SKM-1 treated with dmso at 0.1 percent for 144 hours (cell line): Measurements from ENCODE around the gene ZRANB3.
"Not testable (repeated sequence)": the region's sequence is repeated elsewhere in the genome, so short reads cannot be mapped to it uniquely, and the experiment has no call there.

Source experiments
- DNase-seq: peaks from one replicate; lab custom pipeline; 2025; ENCODE audit not compliant: unreplicated experiment; lab: John Stamatoyannopoulos, UW

ZRANB3 gene

DNA sequence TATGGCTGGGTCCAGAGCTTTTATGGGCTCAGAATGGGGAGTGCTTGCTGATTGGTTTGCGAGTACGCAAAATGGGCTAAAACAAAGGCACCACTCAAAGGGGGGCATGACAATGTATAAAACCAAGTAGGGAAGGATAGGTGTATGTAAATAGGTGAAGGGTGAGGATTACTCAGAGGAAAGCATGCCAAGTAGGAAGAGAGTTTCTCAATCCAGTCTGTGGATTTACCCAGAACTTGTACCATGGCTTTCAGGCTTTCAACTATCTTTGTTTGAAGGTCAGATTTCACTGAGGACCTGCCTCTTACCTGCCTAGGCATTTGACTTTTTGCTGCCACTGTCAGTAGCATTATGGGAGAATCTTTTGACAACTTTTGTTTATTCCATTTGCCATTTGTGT, 386.7 kb downstream of the ZRANB3 start:
- DNase-seq = no peak

DNA sequence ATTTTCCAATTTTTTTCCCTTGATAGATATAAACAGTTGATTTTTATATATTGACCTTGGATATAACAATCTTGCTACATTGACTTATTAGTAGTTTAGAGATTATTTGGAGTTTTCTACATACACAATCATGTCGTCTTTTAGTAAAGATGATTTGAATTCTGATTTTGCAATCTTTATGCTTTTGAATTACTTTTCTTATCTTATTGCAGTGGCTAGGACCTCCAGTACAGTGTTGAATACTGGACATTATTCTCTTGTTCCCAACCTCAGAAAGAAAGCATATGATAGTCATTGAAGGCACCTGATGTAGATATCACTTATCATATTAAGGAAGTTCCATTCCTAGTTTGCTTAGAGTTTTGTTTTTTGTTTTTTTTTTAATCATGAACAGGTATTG, 388.7 kb downstream of the ZRANB3 start:
- no peak for DNase-seq

DNA sequence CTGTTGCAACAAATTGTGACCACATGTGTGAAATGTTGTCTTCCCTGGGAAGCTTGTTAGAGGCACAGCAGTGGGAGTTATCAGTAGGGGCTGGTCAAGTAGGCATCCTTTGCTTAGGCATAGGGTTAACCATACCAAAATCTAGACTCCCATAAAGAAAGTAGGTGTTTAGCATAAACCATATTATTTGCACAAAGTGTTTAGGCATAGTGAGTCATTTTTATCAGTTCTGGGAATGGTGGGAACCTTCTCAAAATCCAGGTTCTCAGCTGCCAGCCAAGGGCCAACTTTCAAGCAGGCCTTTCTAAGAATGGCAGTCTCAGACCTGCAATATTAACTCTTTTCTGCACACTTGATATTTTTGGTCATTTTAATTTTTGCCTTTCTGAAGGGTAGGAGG, 390.4 kb downstream of the ZRANB3 start:
- DNase-seq = no peak

DNA sequence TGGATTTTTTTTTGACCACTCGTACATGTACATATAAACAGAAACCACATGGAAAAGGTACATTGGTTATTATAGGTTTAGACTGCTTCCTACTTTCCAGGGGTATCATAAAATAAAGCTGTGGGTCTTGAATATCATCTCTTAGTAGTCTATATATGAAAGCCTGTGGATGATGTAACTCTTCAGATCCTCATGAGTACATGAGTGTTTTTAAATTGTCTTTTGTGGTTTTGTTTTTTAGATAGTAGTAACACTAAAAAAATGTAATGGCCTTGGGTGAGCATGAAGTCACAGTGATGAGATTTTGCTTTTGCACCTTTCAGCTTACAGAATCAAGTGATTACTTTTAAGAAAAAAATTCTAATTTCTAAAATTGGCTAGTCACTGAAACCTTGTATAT, 398.7 kb downstream of the ZRANB3 start:
- no peak for DNase-seq

DNA sequence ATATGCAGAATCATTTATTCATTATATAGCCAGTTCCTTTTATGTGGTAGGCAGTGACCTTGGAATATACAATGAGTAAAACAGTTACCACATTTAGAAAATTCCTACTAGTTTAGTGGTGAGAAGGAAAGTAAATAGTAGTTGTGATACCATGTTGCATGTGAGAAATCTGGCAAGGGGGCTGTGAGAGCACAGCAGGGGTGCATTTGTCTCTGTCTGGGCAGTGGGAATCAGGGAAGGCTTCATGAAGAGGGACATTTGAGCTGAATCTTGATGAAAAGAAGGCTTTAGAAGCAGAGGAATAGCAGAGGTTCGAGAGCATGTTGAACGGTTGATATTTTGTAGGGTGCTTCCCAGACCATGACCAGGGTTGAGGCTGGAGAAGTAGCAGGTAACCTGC, 400.3 kb downstream of the ZRANB3 start:
- DNase-seq = no peak

DNA sequence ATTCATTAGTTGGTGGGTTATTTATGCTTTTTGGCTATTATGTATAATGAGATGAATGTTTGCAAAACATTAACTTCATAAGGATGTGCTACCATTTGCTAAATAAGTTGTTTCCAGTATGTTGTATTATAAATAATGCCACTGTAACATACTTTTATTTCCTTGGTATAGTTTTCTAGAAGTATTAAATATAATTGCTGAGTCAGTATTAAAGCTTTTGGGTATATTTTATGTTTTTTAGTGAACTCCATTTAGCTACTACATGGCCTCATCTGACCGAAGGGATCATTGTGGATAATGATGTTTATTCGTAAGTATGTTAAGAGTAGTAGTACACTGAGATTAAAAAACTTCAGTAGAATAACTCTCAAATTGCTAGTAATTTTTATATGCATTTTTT, 405.1 kb downstream of the ZRANB3 start:
- DNase-seq = no peak

DNA sequence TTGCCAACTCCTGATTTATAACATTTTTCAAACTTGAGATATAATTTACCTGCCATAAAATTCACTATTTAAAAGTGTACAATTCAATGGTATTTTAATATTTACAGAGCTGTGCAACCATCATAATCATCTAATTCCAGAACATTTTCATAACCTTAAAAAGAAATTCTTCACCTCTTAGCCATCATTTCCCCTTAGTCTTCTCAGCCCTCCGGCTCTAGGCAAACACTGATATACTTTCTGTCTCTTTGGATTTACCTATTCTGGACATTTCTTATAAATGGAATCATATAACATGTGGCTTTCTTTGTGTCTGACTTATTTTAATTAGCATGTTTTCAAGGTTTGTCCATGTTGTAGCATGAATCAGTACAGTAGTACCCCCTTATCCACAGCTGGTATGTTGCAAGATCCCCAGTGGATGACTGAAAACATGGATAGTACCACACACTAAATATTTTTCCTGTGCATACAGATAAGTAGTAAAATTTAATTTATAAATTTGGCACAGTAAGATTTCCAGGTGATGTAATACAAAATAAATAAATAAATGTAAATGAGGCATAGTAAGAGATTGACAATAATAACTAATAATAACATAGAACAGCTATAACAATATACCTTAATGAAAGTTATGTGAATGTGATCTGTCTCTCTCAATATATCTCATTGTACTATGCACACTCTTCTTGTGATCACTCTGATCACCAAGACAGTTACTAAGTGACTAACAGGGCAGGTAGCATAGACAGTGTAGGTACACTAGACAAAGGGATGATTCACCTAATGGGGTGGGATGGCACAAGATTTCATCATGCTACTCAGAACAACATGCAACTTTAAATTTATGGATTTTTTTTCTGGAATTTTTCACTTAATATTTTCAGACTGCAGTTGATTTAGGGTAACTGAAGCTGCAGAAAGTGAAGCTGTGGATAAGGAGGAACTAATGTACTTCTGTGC, 405.8 kb downstream of the ZRANB3 start:
- DNase-seq = no peak

DNA sequence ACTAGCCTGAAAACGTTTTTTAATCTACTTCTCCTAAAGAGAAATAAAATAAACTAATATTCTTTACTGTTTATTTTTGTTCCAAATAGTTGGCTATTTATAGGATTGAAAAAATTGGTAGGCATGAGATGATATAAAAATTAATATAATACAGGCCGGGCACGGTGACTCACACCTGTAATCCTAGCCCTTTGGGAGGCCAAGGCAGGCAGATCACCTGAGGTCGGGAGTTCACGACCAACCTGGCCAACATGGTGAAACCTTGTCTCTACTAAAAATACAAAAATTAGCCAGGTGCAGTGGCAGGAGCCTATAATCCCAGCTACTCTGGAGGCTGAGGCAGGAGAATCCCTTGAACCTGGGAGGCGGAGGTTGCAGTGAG, 409.4 kb downstream of the ZRANB3 start:
- DNase-seq = not testable (repeated sequence)

DNA sequence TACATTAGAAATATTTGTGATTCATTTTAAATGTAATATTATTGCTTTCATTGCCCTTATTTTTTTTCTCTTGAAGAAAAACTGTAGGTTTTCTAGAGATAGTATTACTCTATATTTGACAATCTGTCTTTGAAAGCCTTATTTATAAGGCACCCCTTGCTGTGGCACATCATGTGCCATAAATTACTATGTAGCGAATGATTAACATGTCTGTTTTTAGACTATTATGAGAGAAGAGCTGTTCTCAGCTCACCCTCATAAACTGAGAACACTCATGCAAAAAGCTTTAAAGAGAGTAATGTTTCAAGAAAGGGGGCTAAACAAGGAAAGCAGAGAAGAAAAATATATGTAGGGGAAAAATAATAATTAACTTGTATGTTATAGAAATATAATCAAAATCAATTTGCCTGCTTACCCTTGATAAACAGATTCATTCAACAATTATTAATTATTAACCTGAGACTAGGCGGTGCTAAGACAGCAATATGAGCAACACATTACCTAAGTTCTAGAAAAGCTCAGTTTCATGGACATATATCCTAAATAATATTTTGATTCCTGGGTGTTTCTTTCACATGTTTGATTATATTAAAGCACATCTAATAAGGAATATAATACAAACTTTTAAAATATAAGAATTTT, 409.9 kb downstream of the ZRANB3 start:
- DNase-seq = no peak

DNA sequence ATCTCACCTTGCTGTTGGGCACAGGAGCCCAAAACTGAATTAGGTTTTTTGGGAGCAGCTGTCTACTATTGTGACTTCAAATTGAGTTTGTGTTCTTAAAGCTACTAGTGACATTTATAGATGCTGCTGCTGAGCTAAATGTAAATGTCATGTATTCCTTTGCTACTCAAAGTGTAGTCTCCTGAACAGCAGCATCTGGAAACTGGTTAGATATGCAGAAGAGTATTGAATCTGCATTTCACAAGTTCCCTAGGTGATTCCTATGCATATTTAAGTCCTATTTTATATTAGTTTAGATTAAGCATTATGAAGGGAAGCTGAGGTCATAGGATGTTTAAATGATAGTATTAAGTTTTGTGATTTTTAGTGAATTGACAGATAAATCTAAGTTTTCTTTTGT, 411.4 kb downstream of the ZRANB3 start:
- no peak for DNase-seq

DNA sequence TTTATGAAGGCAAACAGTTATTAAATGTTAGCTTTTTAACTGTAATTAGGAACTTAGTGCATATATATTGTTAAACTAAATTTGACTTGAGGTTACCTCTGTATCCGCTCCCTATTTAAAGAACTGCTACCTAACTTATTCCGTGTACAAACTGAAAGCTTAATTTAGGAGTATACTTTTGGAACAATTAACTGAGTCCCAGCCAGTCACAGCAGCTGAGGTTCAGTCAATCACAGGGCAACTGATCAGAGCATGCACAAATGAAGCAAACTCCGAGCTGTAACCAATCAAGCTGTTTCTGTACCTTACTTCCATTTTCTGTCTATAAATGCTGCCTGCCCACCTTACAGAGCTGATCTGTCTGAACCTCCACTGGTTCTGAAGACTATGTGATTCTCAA, 417.7 kb downstream of the ZRANB3 start:
- DNase-seq = no peak

DNA sequence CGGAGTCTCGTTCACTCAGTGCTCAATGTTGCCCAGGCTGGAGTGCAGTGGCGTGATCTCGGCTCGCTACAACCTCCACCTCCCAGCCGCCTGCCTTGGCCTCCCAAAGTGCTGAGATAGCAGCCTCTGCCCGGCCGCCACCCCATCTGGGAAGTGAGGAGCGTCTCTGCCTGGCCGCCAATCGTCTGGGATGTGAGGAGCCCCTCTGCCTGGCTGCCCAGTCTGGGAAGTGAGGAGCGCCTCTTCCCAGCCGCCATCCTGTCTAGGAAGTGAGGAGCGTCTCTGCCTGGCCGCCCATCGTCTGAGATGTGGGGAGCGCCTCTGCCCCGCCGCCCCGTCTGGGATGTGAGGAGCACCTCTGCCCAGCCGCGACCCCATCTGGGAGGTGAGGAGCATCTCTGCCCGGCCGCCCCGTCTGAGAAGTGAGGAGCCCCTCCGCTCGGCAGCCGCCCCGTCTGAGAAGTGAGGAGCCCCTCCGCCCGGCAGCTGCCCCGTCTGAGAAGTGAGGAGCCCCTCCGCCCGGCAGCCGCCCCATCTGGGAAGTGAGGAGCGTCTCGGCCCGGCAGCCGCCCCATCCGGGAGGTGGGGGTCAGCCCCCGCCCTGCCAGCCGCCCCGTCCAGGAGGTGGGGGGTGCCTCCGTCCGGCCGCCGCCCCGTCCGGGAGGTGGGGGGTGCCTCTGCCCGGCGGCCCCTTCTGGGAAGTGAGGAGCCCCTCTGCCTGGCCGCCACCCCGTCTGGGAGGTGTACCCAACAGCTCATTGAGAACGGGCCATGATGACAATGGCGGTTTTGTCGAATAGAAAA, 425.3 kb downstream of the ZRANB3 start:
- not testable (repeated sequence) for DNase-seq

DNA sequence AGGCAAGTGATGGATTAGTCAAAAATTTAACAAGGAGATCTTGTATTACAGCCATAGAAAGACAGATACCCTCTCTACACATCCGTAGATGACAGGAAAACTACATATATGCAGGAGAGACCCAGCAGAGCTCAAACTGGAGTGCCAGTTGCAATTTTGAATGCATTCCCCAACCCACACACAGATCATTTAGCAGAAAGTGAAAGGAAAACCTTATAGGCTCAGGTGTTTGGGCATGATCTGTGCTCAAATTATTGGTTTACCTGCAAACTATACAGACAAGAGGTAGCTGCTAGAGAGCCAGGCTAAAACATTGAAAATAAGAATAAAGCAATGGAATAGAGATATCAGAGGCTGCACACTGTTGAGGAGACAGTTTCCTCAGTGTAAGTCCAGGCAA, 427.2 kb downstream of the ZRANB3 start:
- DNase-seq = no peak

DNA sequence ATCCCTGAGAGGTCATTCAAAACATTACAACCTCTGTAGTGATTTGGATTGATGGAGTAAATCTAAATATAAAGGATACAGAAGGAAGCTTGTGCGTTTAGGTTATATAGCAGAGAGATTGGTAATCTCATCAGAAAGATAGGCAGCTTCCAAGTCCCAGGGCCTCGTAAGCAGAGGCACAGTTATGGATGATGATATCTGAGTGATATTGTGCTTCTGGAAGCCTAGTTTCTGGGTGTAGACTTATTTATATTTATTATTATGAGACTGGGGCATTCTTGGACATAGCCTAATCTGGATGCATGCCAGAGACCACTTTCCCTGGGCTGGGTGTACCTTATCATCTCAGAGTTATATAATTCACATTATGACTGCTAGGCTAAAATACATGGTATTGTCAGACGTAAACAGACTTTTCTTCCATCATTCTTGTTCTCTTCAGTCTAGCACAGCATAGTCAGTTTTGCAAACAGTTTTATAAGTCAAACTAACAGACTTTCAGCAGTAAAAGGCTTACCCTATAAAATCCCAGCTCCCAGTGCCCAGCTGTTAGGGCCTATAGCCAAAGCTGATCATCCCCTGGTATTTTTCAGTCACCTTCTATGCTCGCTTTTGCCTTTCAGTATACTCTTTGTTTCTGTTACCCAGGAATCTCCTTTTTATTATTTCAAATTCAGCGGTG, 431.1 kb downstream of the ZRANB3 start:
- no peak for DNase-seq

DNA sequence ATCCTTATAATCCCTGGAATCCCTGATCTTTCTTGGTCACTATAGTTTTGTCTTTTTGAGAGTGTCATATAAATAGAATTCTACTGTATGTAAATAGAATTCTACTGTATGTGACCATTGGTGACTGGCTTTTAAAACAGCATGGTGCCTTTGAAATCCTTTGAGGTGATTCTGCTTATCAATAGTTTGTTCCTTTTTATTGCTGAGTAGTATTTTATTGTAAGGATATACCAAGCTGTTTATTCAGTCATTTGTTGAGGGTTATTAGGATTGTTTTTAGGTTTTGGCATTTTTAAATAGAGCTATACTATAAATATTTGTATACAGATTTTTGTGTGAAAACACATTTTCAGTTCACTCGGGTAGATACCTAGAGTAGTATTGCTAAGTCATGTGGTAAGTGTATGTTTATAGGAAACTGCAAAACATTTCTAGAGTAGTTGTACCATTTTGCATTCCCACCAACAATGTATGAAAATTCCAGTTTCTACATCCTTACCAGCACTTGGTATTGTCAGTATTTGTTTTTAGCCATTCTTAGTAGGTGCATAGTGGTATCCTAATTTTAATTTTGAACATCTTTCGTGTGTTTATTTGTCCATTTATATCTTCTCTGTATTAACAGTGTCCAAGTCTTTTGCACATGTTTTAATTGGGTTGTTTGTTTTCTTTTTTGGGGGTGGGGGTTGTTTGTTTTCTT, 433.3 kb downstream of the ZRANB3 start:
- DNase-seq = no peak

DNA sequence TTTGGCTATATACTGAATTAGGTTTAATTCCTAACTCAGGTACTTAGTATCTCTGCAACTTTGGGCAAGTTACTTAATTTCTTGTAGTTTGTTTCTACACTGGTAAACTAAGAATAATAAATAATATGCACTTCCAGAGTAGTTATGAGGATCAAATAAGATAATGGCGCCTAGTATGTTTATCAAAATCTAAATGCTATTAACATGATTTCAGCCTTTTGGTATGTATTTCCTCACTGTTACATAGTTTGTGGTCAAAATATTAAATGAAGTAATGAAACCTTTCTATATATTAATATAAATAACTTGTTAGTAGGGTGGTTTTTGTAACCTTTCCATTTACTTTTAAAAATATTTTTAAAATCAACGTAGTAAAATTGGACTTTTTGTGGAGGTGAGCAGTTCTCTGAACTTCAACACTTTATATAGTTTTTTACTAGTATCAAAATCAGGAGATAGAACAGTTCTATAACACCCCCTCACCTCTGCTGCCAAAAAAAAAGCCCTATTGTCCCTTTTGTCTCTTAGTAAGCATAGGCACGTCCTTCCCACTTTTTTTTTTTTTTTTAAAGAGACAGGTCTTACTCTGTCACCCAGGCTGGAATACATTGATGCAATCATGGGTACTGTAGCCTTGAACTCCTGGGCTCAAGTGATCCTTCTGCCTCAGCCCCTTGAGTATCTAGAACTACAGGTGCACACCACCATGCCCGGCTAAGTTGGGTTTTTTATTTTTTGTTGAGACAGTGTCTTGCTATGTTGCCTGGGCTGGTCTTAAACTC, 434.2 kb downstream of the ZRANB3 start:
- no peak for DNase-seq

DNA sequence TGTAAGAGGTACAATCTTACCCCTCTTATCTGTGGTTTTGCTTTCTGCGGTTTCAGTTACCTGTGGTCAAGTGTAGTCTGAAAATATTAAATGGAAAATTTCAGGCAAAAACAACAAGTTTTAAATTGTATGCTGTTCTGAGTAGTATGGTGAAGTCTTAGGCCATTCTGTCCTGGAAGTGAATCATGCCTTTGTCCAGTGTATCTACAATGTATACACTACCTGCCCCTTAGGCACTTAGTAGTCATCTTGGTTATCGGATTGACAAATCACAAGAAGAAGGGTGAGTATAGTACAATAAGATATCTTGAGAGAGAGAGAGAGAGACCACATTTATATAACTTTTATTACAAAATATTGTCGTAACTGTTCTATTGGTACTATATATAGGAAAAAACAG, 435.4 kb downstream of the ZRANB3 start:
- no peak for DNase-seq

DNA sequence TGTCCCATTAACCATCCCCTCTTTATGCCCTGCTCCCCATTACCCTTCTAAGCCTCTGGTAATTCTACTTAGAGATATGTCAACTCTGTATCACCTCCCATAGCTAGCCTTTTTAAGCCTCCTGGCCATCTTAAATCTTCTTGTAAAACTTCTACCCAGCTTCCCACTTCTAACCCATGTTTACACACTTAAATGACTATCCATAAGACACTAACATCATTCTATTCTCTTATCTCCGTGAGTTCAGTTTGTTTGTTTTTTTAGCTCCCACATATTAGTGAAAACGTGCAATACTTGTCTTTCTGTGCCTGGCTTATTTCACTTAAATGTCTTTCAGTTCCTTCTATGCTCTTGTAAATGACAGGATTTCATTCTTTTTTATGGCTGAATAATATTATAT, 436.5 kb downstream of the ZRANB3 start:
- DNase-seq = no peak

DNA sequence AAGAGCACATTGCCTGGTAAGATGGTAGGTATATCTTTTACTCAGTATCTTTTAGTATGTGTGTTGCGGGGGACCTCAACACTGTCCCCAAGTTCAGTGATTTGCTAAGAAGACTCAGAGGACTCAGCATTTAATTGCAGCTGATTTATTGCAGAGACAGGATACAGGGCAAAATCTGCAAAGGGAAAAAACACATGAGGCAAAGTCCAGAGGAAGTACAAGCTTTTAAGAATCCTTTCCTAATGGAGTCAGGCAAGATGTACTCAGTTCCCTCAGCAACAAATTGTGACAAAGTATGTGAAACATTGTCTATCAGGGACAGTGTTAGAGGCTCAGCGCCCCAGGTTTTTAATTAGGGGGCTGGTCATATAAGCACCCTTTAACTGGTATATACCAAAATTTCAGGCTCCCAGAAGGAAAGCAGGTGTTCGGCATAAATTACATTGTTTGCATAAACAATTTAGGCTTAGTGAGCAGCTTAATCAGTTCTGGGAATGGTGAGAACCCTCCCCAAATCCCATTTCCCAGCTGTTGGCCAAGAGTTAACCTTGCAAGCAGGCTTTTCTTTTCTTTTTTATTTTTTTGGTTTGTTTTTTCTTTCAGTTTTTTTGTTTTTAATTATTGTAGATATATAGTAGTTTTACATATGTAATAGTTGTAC, 437.2 kb downstream of the ZRANB3 start:
- DNase-seq = no peak
